Measurements from ENCODE around the gene BBS9.
"Not testable (repeated sequence)": the region's sequence is repeated elsewhere in the genome, so short reads cannot be mapped to it uniquely, and the experiment has no call there.

The BBS9 gene

GRCh38 chr7:33500703-33501701 is 371.6 kb downstream of the BBS9 start:
- DNase-seq (ENCODE audit: low spot score), result peak; percentile 72

GRCh38 chr7:33503014-33503413 is 373.6 kb downstream of the BBS9 start:
- no peak for DNase-seq (ENCODE audit: low spot score)

GRCh38 chr7:33503736-33504135 is 374.4 kb downstream of the BBS9 start:
- DNase-seq (ENCODE audit: low spot score), result no peak

DNA sequence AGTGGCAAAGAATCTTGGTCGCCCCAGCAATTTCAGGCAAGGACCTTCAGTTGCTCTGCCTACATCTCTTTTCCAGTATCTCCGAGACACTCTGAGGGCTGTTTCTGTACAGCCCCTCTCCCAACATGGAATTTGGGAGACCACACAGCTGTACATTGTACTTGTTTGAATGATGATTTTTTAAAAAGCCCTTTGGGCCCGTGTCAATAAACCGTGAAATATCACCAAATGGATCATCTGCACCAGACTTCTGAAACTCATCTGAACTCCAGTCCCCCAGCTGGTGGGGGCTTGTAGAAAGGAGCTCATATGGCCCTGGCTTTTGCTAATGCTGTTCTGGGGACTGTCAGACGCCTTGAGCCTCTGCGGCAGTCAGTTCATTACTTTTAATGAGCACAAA is 374.9 kb downstream of the BBS9 start:
- no peak for DNase-seq (ENCODE audit: low spot score)

DNA sequence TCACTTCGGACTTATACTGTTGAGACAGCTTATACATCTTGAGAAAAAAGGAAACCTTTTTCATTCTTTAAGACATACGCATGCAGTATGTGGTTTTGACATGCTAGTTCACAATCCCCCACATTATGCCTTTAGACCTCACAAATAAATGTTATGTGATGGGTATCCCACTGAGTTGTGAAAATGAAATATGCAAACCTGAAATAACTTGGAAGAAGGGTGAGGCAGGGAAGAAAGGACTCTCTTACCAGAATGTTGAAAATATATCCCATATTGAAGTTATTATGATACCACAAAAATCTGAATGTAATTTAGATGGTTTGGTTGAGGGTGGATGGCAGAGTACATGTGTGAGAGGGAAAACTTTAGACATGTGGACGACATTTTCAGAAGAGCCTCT is 379.8 kb downstream of the BBS9 start:
- DNase-seq (ENCODE audit: low spot score), result no peak

DNA sequence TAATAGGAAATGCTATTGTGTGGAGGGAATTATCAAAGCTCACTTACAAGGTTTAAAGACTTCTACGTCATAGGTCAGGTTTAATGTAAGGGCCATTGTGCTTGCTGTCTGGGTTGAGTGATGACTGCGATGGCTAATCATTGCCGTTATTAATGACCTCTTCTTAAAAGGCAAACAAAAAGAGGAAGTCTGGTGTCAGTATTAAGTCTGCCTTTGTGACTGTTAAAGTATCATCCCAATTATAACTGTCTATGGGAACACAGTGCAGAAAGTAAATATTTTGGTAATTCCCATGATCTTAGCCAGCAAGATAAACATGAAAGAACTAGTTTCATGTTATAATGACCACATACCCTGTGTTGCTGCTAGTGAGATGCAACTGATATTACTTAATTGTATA is 382.4 kb downstream of the BBS9 start:
- DNase-seq (ENCODE audit: low spot score), result no peak

DNA sequence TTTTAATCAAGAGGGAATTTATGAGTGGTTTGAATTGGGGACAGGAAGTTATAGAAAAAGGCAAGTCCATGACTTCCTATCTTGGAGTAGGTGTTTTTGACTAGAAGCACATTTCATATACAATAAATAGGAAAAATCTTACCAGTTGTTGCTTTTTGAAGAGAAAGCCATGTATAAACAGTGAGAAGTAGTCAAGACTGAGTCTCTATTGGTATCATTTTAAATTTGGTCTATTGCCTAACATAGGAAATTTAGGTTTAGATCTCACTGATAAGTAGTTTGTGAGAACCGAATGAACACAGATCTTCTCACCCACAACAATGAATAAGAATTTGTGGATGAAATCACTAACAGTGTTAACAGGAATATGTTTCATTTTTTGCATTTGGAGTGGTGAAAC is 387.2 kb downstream of the BBS9 start:
- DNase-seq (ENCODE audit: low spot score), result no peak

DNA sequence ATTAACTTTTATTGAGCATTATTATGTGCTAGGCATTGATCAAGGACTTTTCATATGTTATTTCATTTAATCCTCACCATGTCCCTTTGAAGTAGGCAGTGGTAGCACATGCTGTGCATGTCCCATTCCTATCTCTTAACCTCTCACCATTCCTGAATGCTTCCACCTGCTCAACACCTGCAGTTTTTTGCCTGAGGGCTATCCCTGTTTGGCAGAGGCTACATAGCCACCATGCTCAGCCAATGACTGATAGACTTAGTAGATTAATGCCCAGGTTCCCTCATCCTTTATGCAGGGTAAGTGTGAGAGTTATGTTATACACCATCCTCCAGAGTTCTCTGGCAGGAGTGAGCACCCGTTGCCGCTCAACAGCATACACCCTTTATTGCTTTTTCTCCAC is 387.8 kb downstream of the BBS9 start:
- DNase-seq (ENCODE audit: low spot score), result no peak

DNA sequence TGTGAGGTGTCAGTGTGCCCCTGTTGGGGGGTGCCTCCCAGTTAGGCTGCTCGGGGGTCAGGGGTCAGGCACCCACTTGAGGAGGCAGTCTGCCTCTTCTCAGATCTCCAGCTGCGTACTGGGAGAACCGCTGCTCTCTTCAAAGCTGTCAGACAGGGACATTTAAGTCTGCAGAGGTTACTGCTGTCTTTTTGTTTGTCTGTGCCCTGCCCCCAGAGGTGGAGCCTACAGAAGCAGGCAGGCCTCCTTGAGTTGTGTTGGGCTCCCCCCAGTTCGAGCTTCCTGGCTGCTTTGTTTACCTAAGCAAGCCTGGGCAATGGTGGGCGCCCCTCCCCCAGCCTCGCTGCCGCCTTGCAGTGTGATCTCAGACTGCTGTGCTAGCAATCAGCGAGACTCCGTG is 397.6 kb downstream of the BBS9 start:
- not testable (repeated sequence) for DNase-seq (ENCODE audit: low spot score)

GRCh38 chr7:33527613-33528012 is 398.2 kb downstream of the BBS9 start:
- DNase-seq (ENCODE audit: low spot score), result not testable (repeated sequence)

GRCh38 chr7:33529070-33529469 is 399.7 kb downstream of the BBS9 start:
- no peak for DNase-seq (ENCODE audit: low spot score)

- no peak for DNase-seq (ENCODE audit: low spot score)
These were observed 401.3 kb downstream of the BBS9 start for GRCh38 chr7:33530664-33531063.

DNA sequence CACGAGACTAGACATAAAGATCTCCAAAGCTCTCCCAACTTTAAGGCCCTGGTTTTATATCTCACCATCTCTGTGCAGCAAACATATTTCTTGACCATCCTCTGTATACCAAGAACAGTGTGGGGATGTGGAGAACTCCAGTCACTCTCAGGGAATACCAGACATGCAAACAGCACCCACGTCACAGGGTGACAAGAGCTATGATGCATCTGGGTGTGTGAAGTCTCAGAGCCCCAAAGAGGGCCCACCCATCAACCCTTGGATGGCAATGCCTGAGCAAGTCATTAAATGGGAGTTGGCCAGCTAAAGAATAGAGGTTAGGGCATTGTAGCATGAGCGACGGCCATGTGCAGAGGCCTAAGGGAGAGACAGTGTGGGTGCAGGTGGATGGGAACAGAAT is 402.5 kb downstream of the BBS9 start:
- DNase-seq (ENCODE audit: low spot score), result no peak

- DNase-seq (ENCODE audit: low spot score), result no peak
These were observed 405.5 kb downstream of the BBS9 start for GRCh38 chr7:33534833-33535232.

- no peak for DNase-seq (ENCODE audit: low spot score)
These were observed 406.6 kb downstream of the BBS9 start for GRCh38 chr7:33535989-33536388.

DNA sequence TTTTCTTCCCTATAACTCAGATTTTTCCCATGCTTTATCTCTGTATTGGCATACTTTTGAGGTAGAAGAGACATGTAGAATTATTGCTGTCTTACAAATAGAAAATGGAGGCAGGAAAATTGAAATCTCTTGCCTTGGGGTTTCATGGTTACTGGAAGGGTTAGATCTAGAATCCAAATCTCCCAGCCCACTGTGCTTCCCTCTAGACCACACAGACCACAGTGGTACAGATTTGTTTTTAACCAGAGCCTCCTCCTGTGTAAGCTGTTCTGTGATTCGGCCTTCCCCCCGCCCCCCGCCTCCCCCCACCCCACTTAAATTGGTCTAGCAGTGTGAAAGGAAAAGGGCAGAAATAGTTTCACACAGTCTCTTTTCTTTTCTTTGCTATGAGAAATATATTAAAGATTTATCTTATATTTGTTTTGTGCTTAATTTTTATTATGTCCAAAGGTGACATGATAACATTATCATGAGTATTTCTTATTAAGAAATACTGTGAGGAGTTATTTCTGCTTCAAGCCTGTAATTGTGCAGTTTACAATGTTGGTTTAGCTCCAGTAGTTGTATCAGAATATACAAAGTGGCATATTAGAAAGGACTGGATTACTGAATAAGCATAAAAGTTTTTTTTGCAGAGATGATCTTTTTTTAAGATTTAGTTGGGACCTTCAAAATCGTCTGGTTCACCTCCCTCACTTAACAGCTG is 407.2 kb downstream of the BBS9 start:
- DNase-seq (ENCODE audit: low spot score), result no peak

GRCh38 chr7:33537104-33537477 is 407.7 kb downstream of the BBS9 start:
- no peak for DNase-seq (ENCODE audit: low spot score)

GRCh38 chr7:33539198-33539597 is 409.8 kb downstream of the BBS9 start:
- no peak for DNase-seq (ENCODE audit: low spot score)

DNA sequence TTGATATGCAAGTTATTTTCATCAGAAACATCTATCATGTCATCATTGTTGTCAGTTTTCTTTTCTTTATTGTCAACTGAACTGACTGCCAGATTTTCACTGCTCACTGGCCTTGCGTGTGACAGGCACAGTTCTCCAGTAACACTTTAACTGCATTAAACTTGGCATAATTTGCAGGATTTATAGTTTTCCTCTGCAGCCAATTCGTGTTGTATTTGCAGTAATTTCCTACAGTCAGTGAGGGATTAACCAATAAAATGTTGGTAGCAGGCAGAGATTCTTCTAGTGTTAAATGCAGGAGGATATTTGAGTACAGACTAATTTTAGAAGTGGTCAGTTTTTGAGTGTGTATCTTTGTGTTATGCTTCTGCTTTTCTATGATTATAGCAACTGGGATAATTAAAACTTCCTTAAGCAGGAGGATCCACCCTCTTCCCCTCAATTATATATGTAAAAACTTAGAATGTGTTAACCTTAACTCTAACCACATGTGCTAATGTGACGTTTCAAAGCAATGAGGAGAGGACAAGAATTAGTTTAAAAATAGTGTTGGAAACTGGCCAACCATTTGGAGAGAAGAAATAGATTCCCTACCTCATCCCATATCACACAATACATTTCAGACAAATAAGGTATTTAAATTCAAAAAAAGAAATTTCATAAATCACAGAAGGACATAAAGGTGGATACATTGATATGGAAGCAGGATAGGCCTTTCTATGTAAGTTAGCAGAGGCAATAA is 410.5 kb downstream of the BBS9 start:
- DNase-seq (ENCODE audit: low spot score), result no peak

- DNase-seq (ENCODE audit: low spot score), result no peak
These were observed 418.5 kb downstream of the BBS9 start for GRCh38 chr7:33547880-33548279.

GRCh38 chr7:33550363-33550762 is 421.0 kb downstream of the BBS9 start:
- no peak for DNase-seq (ENCODE audit: low spot score)

DNA sequence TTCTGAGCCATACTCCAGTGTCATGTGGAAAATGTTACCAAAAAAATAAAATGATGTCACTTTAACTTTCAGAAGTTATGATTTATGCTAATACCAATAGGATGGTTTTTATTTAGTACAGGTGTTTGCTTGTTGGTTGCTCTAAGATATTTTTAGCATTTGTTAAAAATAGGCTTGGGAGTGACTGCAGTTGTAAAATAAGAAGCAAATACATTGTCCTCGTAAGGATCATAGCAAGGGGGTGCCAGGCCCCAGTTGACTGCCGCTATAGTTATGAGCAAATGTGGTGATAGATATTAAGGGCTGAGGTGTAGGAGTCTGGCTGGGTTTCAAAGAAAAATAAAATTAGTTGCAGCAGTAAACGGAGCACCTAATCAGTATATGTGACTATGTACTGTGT is 421.6 kb downstream of the BBS9 start:
- no peak for DNase-seq (ENCODE audit: low spot score)

GRCh38 chr7:33554046-33554445 is 424.7 kb downstream of the BBS9 start:
- DNase-seq (ENCODE audit: low spot score), result no peak

All from left forelimb (tissue), 1 donor.